ENCODE results near the gene TMEM132E.

The TMEM132E gene

DNA sequence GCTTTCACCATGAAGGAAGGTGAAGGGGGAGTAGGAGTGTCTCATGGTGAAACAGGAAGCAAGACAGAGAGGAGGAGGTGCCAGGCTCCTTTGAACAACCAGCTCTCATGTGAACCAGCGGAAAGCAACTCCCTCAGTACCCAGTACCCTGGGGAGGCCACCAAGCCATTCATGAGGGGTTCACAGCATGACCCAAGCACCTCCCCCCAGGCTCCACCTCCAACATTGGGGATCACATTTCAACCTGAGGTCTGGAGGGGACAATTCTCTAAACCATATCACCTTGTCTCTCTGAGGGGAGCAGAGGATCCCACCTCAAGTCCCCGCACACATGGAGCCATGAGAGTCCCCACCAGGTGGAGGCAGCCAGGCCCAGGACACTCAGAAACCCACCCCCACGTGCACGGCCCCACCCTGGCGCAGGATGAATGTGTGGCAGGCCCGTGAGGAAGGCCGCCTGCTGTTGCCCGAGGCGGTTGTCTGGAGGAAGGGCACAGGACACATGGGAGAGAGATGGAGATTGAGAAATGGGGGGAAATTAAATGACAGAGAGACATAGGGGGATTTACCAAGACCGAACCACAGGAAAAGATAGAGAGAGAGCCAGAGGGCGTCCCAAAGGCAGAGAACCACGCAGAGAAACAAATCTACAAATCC is 85.9 kb downstream of the TMEM132E start:
- DNase-seq (ENCODE audit: low read depth, low spot score), result no peak

DNA sequence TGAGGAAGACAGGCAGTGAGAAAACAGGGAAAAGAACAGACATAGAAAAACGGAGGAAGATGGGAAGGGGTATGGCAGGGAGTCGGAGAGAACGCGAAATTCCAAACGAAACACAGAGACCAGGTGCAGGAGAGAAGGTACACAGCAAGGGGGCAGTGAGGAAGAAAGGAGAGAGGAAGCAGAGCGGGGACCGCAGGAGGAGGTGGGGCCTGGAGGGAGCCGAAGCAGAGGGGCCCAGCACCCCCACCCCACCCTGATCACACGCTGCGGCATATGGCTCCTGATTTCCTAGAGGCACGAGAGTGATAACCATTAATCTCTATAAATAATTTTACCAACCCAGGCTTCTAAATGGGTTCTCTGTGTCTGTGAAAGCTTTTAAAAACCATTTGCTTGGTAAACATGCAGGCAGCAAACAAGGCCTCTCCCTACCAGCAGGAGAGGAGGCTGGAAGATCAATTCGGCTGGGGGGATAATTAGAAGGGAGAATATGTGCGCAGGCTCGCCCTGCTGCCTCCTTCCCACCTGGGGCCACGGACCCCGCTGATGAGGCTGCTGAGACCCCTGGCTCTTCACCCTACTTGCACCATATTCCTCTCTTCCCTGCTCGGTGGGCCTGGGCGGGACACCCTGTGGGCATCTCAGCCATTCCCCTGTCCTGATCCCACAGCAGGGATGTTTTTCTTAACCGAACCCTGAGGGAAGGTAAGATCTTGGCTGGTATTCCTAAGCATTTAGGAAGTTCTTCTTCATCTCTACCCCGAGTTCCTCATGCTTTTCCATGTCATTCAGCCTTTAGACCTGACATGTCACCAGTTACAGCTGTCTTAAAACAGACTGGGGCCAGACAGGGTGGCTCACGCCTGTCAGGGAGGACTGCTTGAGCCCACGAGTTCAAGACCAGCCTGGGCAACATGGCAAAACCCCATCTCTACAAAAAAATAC is 86.7 kb downstream of the TMEM132E start:
- no peak for DNase-seq (ENCODE audit: low read depth, low spot score)

DNA sequence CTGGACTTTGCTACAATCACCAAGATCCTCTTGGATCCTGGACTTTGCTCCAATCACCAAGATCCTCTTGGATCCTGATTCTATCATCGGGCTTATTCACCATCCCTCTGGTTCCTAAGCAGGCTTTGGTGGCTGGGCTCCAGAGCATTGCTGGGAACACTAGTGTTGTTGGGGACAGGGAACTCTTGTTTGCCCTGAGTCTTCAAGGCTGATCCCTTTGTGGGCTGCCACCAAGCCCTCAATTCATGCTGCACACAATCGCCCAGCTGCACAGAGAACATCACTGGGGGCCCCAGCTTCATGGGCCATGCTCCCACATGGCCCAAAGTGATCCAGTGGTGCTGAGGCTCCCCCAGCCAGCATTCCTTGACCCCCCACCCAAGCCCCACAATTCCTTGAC is 88.3 kb downstream of the TMEM132E start:
- no peak for DNase-seq (ENCODE audit: low read depth, low spot score)

DNA sequence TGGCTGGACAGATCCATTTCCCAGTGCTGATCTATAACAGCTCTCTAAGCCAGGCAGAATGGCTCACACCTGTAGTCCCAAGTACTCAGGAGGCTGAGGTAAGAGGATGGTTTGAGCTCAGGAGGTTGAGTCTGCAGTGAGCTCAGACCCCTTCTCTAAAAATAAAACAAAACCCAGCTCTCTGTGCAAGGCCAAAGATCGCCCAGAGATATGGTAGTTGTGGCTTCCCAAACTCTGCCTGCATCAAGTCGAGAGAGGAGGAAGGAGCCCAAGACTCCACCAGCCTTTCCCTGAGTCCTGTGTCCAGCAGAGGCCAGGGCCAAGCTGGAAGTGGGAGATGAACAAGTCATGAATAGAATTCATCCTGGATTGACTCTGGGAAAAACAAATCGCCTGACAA is 88.8 kb downstream of the TMEM132E start:
- no peak for DNase-seq (ENCODE audit: low read depth, low spot score)

DNA sequence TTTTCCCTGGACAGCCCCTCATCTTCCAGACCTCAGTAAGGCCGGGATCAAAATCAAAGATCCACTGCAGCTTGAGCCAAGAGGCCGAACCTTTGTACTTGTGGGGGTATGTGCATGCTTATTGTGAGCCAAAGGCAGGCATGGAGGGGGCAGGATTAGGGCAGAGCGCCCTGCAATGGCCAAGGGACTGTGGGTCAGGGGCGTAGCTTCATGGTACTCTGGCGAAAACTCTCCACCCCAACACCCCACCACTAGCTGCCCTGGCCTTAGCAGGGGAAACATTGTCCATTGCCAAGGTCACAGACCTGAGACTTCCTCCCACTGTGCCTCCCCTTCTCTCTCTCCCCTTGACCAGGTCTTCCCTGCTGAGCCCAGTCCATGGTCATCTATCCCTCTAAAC is 90.1 kb downstream of the TMEM132E start:
- no peak for DNase-seq (ENCODE audit: low read depth, low spot score)

DNA sequence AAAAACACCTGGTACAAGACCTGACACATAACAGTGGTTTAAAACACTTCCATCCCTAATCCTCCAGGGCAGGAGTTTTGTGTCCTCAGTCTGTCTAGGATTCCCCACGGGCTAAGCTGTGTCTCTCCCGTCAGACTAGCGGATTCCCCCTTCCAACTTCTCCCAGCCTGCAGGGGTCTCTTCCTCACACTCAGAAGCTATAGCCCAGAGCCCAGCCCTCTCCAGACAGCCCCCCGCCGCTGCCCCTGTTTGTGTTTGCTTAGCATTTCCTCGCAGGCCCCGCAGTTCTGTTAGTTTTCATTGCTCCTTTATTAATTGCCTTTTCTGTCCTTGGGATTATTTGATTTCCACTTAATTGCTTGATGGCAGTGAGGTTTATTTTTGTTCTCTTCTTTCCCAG is 91.2 kb downstream of the TMEM132E start:
- no peak for DNase-seq (ENCODE audit: low read depth, low spot score)

DNA sequence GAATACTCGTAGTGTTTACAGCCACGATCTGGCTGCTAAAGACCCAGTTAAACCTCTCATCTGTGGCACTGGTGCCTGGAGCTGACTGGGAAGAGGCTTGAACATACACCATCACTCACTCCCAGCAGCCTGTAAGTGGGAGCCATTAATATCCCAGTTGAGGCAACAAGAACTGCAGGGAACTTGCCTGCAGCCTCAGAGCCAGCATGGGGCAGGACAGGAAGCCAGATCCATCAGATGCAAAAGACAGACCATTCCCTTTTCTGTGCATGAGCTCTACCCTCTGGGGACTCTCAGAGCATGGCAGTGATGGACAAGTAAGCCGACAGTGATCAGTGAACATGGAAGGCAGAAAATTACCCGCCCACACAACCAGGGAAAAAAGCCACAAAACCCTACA is 91.8 kb downstream of the TMEM132E start:
- no peak for DNase-seq (ENCODE audit: low read depth, low spot score)

DNA sequence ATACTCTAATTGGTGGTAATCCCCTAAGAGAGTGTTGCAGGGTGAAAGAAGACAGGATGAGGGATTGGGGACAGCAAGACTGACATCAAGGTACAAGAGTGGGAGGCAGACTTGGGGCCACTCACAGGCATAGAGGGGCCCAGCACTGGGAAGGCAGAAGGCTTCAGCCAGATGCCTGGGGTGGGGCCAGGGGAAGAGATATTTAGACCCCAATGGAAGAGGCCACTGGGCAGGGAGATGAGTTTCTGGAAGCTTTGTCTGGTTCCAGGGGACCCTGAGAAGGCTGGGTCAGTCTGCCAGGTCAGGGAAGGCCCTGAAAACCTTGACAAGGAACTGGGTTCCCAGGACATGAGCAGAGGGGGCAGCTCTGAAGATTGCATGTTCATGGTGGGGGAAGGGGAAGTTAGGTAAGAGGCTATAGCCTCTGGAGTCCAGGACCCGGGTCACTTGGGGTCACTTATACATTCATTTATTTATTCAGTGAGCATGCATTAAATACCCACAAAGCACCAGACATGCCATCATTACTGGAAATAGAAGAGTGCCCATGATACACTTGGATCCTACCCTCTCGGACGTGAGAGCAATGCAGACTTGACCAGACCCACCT is 92.9 kb downstream of the TMEM132E start:
- no peak for DNase-seq (ENCODE audit: low read depth, low spot score)

DNA sequence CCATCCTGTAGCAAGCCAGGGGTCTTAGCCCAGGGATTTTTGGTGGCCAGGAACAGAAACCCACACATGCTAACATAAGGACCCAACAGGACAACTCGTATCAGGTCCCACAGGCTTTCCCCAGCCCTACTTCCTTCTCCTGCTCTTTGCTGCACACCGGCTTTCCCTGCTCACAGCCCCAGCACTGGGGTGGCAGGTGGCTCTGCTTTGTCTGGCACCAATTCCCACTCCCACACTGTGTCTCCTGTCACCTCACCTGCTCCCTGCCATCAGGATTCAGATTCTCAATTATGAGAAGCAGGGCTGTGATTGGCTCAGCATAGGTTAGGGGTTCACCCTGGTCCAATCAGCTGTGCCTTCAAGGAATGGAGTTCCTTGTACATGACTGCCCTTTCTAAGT is 94.1 kb downstream of the TMEM132E start:
- DNase-seq (ENCODE audit: low read depth, low spot score), result no peak

DNA sequence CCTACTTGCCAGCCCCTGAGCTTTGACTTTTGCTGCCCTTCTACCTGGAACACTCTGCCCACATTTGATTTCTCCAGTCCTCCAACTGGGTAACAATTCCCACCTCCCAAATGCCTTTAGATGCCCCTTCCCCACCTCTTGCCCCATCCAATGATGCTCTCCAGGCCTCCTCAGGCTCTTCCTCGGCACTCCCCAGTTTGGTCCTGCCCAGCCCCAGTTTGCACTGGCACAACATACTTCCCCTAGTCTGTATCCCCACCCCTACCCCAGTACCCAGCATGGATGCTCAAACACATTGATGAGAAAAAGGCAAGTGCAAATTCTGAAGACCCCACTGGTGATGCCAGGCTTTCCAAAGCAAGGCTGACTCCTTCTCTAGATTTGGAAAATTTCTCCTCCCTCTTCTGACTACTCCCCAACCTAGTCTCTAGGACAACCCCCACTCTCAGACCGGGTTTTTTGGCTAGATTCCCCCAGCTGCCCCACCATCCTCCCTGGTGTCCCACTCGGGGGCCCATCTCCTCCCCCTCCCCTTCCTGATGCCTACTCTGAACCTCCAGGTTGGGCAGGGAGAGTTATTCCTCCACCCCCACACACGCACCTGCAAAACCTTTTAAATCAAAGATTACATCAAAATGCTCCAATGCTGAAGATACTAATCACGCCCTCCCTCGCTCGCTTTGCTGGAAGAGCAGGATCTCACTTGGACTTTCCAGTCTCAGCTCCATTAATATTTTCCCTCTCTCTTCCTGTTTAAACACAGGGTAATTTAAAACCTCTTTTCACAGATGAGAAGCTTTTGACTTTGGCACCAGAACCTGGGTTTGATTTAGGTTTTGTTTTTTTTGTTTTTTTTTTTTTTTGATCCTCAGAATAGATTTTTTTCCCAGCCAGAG is 94.9 kb downstream of the TMEM132E start:
- DNase-seq (ENCODE audit: low read depth, low spot score), result no peak

DNA sequence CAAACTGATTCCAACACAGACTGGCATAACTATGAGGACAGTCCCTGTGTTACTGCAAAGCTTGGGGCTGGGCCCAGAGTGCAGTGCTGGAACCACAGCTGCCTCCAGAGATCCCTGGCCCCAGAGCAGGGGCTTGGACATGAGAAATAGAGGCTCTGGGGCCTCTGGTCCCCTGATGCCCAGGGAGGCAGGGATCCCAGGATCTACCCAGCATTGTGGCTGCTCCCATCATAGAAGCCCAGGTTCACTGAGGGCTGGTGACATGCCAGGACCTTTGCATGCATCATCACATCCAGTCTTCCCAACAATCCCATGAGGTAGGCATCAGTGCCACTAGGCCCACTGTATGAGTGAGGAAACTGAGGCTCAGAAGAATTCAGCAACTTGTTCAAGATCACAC is 95.8 kb downstream of the TMEM132E start:
- DNase-seq (ENCODE audit: low read depth, low spot score), result no peak

DNA sequence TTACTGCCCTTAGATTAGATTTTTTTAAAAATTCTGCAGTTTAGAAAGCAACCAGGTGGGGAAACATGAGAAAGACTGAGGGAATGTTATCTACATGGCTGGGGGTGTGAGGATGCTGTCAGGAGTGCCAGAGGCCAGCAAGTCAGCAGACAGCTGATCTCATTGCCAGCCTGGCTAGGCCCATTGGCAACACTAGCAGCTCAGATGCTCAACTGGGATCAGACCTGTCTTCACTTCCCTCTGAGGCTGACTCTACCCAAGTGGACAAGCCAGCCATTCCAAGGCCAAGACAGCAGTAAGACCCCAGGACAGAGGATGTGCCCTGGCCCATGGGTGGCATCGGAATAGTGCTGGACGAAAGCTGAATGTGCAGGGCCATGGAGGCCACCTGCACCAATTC is 96.2 kb downstream of the TMEM132E start:
- no peak for DNase-seq (ENCODE audit: low read depth, low spot score)

DNA sequence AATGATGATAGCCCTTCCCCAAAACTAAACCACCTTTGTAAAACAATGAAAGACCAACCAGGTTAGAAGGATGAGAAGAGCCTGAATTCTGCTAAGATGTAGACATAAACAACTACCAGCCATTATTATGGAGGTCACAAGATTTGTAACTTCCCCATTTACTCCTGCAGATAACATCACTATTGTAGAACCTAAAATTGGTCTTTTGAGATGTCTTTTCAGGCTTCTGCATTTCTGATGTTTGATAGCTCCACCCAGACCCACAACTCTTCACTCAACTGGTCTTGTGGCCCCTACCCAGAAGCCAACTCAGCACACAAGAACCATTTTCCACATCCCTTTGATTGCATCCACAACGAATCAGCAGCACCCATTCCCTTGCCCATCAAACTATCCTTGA is 100.8 kb downstream of the TMEM132E start:
- no peak for DNase-seq (ENCODE audit: low read depth, low spot score)

DNA sequence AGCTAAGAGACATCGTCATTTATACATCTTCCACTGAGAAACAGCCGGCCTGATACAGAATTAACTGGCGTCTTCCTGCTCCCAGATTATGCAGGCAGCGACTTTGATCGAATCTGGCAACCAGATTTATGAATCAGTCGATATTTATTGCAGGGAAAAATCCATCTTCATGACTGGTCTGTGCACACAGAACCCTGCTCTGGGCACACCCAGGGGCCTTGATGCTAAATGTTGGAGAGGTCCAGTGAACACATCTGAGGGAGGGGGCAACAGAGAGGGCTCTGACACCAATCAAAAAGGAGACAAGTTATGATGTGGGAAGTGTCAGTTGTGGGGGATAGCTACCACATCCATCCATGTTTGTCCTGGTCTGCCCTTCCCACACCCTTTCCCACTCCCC is 102.9 kb downstream of the TMEM132E start:
- no peak for DNase-seq (ENCODE audit: low read depth, low spot score)

DNA sequence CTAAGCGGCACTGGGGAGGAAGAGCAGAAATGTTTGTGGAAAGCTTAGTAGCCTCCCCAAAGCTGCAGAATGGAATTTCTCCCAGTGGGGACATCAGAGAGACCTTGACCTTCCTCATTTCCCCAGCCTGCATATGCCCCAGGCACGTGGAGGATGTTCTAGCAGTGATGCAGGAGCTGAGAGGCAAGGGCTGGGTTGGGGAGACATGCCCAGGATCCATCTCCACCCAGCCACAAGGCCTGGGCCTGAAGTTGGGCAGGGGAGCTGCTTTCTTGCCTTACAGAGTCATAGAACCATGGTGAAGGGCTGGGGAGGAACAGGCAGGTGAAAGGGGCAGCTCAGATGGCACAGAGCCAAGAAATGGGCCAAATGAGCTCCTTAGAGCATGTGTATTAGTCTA is 104.0 kb downstream of the TMEM132E start:
- no peak for DNase-seq (ENCODE audit: low read depth, low spot score)

Measured in activated CD4-positive, CD25-positive, alpha-beta regulatory T cell treated with anti-CD3 and anti-CD28 coated beads, Interleukin-2, amount 50 U/mL, for 16 hours (primary cell).